Liver (tissue), 9 donors: ENCODE results near the gene RASIP1. TPM values are rescaled to one million over a fixed set of nuclear protein-coding genes. Genes with fewer than 3 reads are reported as not detected.

Experiments used
- DNase-seq: peaks from one replicate; pipeline ENCODE4 v3.0.0-alpha.2; 2017; ENCODE audit warnings: low spot score
- H3K27ac ChIP-seq, 2 donors: one replicate each; pipeline ENCODE4 v1.7.0; 2013; ENCODE audit warnings: inconsistent platforms in 2 of 2, low read length in 2 of 2, control low read depth in 1 of 2, low read depth in 1 of 2, mild to moderate bottlenecking in 1 of 2
- H3K27me3 ChIP-seq, 4 donors: one replicate each; pipeline versions ENCODE4 v1.6.1 to v1.7.0; 2013; ENCODE audit warnings: low read length in 3 of 4, inconsistent platforms in 1 of 4, mild to moderate bottlenecking in 1 of 4, moderate library complexity in 1 of 4; ENCODE audit not compliant: control insufficient read depth in 4 of 4, insufficient read depth in 4 of 4
- H3K36me3 ChIP-seq, 4 donors: one replicate each; pipeline versions ENCODE4 v1.6.1 to v1.7.0; 2013; ENCODE audit warnings: low read length in 3 of 4, mild to moderate bottlenecking in 3 of 4, low read depth in 1 of 4, moderate library complexity in 1 of 4; ENCODE audit not compliant: control insufficient read depth in 4 of 4, insufficient read depth in 3 of 4
- H3K4me1 ChIP-seq, 4 donors: one replicate each; pipeline versions ENCODE4 v1.6.1 to v1.7.0; 2013; ENCODE audit warnings: low read length in 3 of 4, mild to moderate bottlenecking in 3 of 4, moderate library complexity in 1 of 4; ENCODE audit not compliant: control insufficient read depth in 4 of 4, insufficient read depth in 4 of 4
- H3K4me3 ChIP-seq, 3 donors: one replicate each; pipeline versions ENCODE4 v1.6.1 to v1.7.0; 2013; ENCODE audit warnings: low read length in 3 of 3, control low read depth in 1 of 3, low read depth in 1 of 3, mild to moderate bottlenecking in 1 of 3
- H3K9ac ChIP-seq, 2 donors: one replicate each; pipeline ENCODE4 v1.7.0; 2013; ENCODE audit warnings: low read length in 2 of 2, mild to moderate bottlenecking in 2 of 2, moderate library complexity in 2 of 2, control low read depth in 1 of 2, low read depth in 1 of 2
- H3K9me3 ChIP-seq, 4 donors: one replicate each; pipeline versions ENCODE4 v1.6.1 to v1.7.0; 2013; ENCODE audit warnings: low read length in 3 of 4; ENCODE audit not compliant: control insufficient read depth in 4 of 4
- EGR1 ChIP-seq, 2 donors: IDR thresholded peaks; 2 replicates each; pipeline ENCODE4 v1.6.1; 2016 to 2018; ENCODE audit warnings: antibody characterized with exemption in 2 of 2, low read depth in 2 of 2
- FOXA1 ChIP-seq: IDR thresholded peaks from 2 replicates; pipeline ENCODE4 v1.6.1; 2016; ENCODE audit warnings: antibody characterized with exemption
- FOXA2 ChIP-seq: IDR thresholded peaks from 2 replicates; pipeline ENCODE4 v1.6.1; 2016; ENCODE audit warnings: antibody characterized with exemption
- GABPA ChIP-seq, 2 donors: IDR thresholded peaks in 1 of 2; conservative IDR thresholded peaks in 1 of 2; 2 replicates each; pipeline ENCODE4 v1.6.1; 2016; ENCODE audit warnings: antibody characterized with exemption in 2 of 2, mild to moderate bottlenecking in 1 of 2, moderate library complexity in 1 of 2
- HNF4A ChIP-seq, 2 donors: conservative IDR thresholded peaks; 2 replicates each; pipeline ENCODE4 v1.6.1; 2016; ENCODE audit warnings: antibody characterized with exemption in 2 of 2, mild to moderate bottlenecking in 2 of 2
- HNF4G ChIP-seq: IDR thresholded peaks from 2 replicates; pipeline ENCODE4 v1.6.1; 2016; ENCODE audit warnings: antibody characterized with exemption
- JUND ChIP-seq, 2 donors: IDR thresholded peaks; 2 replicates each; pipeline ENCODE4 v1.6.1; 2016; ENCODE audit warnings: antibody characterized with exemption in 2 of 2
- RAD21 ChIP-seq, 2 donors: IDR thresholded peaks; 2 replicates each; pipeline ENCODE4 v1.6.1; 2016; ENCODE audit warnings: antibody characterized with exemption in 2 of 2, mild to moderate bottlenecking in 2 of 2
- RXRA ChIP-seq, 2 donors: IDR thresholded peaks; 2 replicates each; pipeline ENCODE4 v1.6.1; 2017 to 2018; ENCODE audit warnings: antibody characterized with exemption in 2 of 2, mild to moderate bottlenecking in 1 of 2
- SP1 ChIP-seq: IDR thresholded peaks from 2 replicates; pipeline ENCODE4 v1.6.1; 2018; ENCODE audit warnings: antibody characterized with exemption, mild to moderate bottlenecking
- YY1 ChIP-seq: IDR thresholded peaks from 2 replicates; pipeline ENCODE4 v1.6.1; 2016; ENCODE audit warnings: antibody characterized with exemption, mild to moderate bottlenecking
- WGBS: extraction: QIAGEN DNeasy Blood & Tissue Kit; methylation state at CpG from one replicate; pipeline ENCODE4 v1.1.7; 2013; 5-methylcytosine and 5-hydroxymethylcytosine counted together
- polyA plus RNA-seq, 2 donors: library from polyadenylated mRNA; stranded (reverse) in 1 of 2; unstranded in 1 of 2; fragments of 200-250 nt in 1 of 2; fragments of >200 nt in 1 of 2; fragmentation: Nextera tagmentation in 1 of 2; extraction: Ambion mirVana in 1 of 2; gene quantifications; one replicate each; pipeline versions ENCODE4 v1.2.1 to v1.2.3, GENCODE V29; 2013 to 2015
- total RNA-seq, 2 donors: library from RNA; depleted of rRNA; stranded (reverse); fragments of >200 nt; gene quantifications; one replicate each; pipeline ENCODE4 v1.2.3, GENCODE V29; 2014
- TF ChIP-seq, protein P1 (sequence below): IDR thresholded peaks from 2 replicates; pipeline ENCODE4 v1.6.1; 2016; ENCODE audit warnings: antibody characterized with exemption
- TF ChIP-seq, protein P2 (sequence below): IDR thresholded peaks from 2 replicates; pipeline ENCODE4 v1.6.1; 2016; ENCODE audit warnings: antibody characterized with exemption
- TF ChIP-seq, protein P3 (sequence below): IDR thresholded peaks from 2 replicates; pipeline ENCODE4 v1.6.1; 2016; ENCODE audit warnings: antibody characterized with exemption, mild to moderate bottlenecking
- TF ChIP-seq, protein P4 (sequence below): fragments of 150-350 bp; IDR thresholded peaks from 2 replicates; pipeline ENCODE4 v1.5.1; 2017; ENCODE audit warnings: improper control_type of control experiment, low read depth, low read length; ENCODE audit not compliant: missing input control
- donor health status: healthy.
- donor health status: healthy.
- donor health status: healthy.
- donor health status: healthy.
- donor health status: healthy.

RASIP1 gene
- total and polyA plus RNA-seq, 4 donors, result 1.8 to 5.4 (median 4.5) TPM

DNA sequence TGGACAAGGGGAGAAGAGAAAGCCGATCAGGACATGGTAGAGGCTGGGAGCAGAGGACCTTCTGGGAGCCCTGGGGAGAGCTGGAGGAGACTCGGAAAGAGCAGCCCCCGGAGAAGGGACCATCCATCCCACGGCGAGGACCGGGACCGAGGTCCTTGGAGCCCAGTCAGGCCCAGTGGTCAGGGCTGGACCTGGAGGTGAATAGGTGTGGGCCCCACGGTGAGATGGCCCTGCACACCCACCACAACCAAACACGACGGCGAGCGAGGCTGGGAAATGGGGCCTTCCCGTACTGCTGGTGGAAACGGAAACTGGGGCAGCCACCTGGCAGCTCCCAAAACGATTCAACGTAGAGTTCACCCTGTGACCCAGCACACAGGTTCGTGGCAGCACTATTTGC, 63.9 kb downstream of the RASIP1 start:
- DNase-seq, result no peak
- Histone ChIP-seq H3K4me1 (peaks cover 0 to 3% (median 0%) of the 10 kb centered on the region in 4 donors), H3K36me3 (no peaks in the 10 kb centered on the region), H3K9me3 (no peaks in the 10 kb centered on the region), H3K27me3 (no peaks in the 10 kb centered on the region), H3K27ac (no peak overlapping the region), H3K9ac (no peak overlapping the region), H3K4me3 (no peak overlapping the region)
- TF ChIP-seq RXRA (IDR thresholded peaks at IDR 0.05), result no peak
- no peak for TF ChIP-seq JUND (IDR thresholded peaks at IDR 0.05)
- TF ChIP-seq, protein P1, sequence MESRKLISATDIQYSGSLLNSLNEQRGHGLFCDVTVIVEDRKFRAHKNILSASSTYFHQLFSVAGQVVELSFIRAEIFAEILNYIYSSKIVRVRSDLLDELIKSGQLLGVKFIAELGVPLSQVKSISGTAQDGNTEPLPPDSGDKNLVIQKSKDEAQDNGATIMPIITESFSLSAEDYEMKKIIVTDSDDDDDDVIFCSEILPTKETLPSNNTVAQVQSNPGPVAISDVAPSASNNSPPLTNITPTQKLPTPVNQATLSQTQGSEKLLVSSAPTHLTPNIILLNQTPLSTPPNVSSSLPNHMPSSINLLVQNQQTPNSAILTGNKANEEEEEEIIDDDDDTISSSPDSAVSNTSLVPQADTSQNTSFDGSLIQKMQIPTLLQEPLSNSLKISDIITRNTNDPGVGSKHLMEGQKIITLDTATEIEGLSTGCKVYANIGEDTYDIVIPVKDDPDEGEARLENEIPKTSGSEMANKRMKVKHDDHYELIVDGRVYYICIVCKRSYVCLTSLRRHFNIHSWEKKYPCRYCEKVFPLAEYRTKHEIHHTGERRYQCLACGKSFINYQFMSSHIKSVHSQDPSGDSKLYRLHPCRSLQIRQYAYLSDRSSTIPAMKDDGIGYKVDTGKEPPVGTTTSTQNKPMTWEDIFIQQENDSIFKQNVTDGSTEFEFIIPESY, result no peak
- no peak for TF ChIP-seq HNF4G
- no peak for TF ChIP-seq FOXA2
- no peak for TF ChIP-seq YY1
- TF ChIP-seq, protein P2, sequence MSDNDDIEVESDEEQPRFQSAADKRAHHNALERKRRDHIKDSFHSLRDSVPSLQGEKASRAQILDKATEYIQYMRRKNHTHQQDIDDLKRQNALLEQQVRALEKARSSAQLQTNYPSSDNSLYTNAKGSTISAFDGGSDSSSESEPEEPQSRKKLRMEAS, result no peak
- TF ChIP-seq EGR1 (IDR thresholded peaks at IDR 0.05; ENCODE audit: low read depth in 2 of 2), result no peak
- no peak for TF ChIP-seq FOXA1
- no peak for TF ChIP-seq SP1
- TF ChIP-seq RAD21 (IDR thresholded peaks at IDR 0.05), result no peak
- TF ChIP-seq HNF4A (conservative IDR thresholded peaks at IDR 0.05), result no peak
- TF ChIP-seq, protein P3, sequence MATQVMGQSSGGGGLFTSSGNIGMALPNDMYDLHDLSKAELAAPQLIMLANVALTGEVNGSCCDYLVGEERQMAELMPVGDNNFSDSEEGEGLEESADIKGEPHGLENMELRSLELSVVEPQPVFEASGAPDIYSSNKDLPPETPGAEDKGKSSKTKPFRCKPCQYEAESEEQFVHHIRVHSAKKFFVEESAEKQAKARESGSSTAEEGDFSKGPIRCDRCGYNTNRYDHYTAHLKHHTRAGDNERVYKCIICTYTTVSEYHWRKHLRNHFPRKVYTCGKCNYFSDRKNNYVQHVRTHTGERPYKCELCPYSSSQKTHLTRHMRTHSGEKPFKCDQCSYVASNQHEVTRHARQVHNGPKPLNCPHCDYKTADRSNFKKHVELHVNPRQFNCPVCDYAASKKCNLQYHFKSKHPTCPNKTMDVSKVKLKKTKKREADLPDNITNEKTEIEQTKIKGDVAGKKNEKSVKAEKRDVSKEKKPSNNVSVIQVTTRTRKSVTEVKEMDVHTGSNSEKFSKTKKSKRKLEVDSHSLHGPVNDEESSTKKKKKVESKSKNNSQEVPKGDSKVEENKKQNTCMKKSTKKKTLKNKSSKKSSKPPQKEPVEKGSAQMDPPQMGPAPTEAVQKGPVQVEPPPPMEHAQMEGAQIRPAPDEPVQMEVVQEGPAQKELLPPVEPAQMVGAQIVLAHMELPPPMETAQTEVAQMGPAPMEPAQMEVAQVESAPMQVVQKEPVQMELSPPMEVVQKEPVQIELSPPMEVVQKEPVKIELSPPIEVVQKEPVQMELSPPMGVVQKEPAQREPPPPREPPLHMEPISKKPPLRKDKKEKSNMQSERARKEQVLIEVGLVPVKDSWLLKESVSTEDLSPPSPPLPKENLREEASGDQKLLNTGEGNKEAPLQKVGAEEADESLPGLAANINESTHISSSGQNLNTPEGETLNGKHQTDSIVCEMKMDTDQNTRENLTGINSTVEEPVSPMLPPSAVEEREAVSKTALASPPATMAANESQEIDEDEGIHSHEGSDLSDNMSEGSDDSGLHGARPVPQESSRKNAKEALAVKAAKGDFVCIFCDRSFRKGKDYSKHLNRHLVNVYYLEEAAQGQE, result no peak
- no peak for TF ChIP-seq GABPA (IDR thresholded peaks at IDR 0.05 in 1 of 2, conservative IDR thresholded peaks at IDR 0.05 in 1 of 2)
- TF ChIP-seq, protein P4, sequence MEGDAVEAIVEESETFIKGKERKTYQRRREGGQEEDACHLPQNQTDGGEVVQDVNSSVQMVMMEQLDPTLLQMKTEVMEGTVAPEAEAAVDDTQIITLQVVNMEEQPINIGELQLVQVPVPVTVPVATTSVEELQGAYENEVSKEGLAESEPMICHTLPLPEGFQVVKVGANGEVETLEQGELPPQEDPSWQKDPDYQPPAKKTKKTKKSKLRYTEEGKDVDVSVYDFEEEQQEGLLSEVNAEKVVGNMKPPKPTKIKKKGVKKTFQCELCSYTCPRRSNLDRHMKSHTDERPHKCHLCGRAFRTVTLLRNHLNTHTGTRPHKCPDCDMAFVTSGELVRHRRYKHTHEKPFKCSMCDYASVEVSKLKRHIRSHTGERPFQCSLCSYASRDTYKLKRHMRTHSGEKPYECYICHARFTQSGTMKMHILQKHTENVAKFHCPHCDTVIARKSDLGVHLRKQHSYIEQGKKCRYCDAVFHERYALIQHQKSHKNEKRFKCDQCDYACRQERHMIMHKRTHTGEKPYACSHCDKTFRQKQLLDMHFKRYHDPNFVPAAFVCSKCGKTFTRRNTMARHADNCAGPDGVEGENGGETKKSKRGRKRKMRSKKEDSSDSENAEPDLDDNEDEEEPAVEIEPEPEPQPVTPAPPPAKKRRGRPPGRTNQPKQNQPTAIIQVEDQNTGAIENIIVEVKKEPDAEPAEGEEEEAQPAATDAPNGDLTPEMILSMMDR, result no peak
- 91% methylated on average over 17 of the region's 17 CpGs for WGBS
